ENCODE measurements around the gene ABCF1. TPM values are rescaled to one million over a fixed set of nuclear protein-coding genes. Genes with fewer than 3 reads are reported as not detected.

The ABCF1 gene
- total and polyA plus RNA-seq, 9 of the 15 experiments (the other 6 are each of a cell fraction or from before 2014, with no cell fraction given): 41.6 to 193 (median 102) TPM

DNA sequence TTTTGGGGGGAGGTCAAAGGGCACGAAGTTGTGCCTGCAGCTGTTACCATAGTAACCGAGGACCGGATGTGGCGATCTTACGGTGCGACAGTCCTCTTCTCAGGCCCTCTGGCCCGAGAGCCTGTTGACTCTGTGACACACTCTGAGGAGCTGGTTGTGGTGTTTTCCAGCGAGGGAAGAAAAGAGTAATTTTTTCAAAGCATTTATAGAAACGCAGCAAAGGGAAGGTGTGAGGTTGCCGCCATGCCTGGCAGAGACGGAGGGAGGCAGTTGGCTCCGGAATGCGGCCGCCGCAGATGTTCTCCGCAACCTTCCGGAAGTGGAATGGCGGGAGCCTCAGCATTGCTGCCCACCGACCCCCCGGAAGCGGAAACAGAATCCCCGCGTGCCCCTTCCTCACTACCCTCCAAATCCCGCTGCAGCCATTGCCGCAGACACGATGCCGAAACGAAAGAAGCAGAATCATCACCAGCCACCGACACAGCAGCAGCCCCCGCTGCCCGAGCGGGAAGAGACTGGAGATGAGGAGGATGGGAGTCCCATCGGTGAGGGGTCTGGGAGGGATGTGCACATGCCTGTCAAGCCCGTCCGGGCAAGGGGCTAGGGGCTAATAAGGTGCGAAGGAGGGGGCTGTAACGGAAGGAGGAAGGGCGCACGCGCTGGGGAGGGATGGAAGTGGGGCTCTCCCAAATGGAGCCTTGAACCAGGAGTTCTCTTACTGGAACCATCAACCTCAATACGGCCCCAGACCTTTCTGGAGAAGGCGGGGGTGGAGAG lies 14.1 kb upstream of the ABCF1 start, which contains the start of gene PRR3 (continued):
- TF ChIP-seq, protein P1, sequence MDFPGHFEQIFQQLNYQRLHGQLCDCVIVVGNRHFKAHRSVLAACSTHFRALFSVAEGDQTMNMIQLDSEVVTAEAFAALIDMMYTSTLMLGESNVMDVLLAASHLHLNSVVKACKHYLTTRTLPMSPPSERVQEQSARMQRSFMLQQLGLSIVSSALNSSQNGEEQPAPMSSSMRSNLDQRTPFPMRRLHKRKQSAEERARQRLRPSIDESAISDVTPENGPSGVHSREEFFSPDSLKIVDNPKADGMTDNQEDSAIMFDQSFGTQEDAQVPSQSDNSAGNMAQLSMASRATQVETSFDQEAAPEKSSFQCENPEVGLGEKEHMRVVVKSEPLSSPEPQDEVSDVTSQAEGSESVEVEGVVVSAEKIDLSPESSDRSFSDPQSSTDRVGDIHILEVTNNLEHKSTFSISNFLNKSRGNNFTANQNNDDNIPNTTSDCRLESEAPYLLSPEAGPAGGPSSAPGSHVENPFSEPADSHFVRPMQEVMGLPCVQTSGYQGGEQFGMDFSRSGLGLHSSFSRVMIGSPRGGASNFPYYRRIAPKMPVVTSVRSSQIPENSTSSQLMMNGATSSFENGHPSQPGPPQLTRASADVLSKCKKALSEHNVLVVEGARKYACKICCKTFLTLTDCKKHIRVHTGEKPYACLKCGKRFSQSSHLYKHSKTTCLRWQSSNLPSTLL (IDR thresholded peaks at IDR 0.05): no peak
- TF ChIP-seq SAFB (IDR thresholded peaks at IDR 0.05; ENCODE audit: borderline replicate concordance, low read depth, low read length) (no peak), PTBP1 (IDR thresholded peaks at IDR 0.05; ENCODE audit: low read depth, low read length) (0 out of 2 replicates have a peak, but pooled peaks have one; percentile 5), JUN (IDR thresholded peaks at IDR 0.05; ENCODE audit: borderline replicate concordance, low read depth, low read length) (peak; percentile 36; the same call in 1 of the 2 replicates), JUN (CRISPR knock-in tag; IDR thresholded peaks at IDR 0.05; ENCODE audit: borderline replicate concordance) (peak; percentile 87), DIDO1 (tag; IDR thresholded peaks at IDR 0.05; ENCODE audit: low read depth) (peak; percentile 93), SMARCA5 (IDR thresholded peaks at IDR 0.05) (peak; percentile 93), TEAD2 (tag; IDR thresholded peaks at IDR 0.05) (no peak), POLR2B (IDR thresholded peaks at IDR 0.05; ENCODE audit: low read depth, partially characterized antibody) (peak; percentile 86), TRIM24 (IDR thresholded peaks at IDR 0.05) (peak; percentile 24 to 86; a peak in 2 of 4 replicates), STAT5A (IDR thresholded peaks at IDR 0.05; ENCODE audit: borderline replicate concordance, low read length) (no peak; the same call in 1 of the 2 replicates), KDM4B (IDR thresholded peaks at IDR 0.05; ENCODE audit: borderline replicate concordance in 2 of 2, low read depth in 1 of 2) (peak in 1 of 2 experiments; percentile 97; a peak in 3 of 4 replicates)
- TF ChIP-seq, protein P2, sequence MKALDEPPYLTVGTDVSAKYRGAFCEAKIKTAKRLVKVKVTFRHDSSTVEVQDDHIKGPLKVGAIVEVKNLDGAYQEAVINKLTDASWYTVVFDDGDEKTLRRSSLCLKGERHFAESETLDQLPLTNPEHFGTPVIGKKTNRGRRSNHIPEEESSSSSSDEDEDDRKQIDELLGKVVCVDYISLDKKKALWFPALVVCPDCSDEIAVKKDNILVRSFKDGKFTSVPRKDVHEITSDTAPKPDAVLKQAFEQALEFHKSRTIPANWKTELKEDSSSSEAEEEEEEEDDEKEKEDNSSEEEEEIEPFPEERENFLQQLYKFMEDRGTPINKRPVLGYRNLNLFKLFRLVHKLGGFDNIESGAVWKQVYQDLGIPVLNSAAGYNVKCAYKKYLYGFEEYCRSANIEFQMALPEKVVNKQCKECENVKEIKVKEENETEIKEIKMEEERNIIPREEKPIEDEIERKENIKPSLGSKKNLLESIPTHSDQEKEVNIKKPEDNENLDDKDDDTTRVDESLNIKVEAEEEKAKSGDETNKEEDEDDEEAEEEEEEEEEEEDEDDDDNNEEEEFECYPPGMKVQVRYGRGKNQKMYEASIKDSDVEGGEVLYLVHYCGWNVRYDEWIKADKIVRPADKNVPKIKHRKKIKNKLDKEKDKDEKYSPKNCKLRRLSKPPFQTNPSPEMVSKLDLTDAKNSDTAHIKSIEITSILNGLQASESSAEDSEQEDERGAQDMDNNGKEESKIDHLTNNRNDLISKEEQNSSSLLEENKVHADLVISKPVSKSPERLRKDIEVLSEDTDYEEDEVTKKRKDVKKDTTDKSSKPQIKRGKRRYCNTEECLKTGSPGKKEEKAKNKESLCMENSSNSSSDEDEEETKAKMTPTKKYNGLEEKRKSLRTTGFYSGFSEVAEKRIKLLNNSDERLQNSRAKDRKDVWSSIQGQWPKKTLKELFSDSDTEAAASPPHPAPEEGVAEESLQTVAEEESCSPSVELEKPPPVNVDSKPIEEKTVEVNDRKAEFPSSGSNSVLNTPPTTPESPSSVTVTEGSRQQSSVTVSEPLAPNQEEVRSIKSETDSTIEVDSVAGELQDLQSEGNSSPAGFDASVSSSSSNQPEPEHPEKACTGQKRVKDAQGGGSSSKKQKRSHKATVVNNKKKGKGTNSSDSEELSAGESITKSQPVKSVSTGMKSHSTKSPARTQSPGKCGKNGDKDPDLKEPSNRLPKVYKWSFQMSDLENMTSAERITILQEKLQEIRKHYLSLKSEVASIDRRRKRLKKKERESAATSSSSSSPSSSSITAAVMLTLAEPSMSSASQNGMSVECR (CRISPR knock-in tag; IDR thresholded peaks at IDR 0.05): no peak; the same call in none of the 2 replicates
- TF ChIP-seq, protein P3, sequence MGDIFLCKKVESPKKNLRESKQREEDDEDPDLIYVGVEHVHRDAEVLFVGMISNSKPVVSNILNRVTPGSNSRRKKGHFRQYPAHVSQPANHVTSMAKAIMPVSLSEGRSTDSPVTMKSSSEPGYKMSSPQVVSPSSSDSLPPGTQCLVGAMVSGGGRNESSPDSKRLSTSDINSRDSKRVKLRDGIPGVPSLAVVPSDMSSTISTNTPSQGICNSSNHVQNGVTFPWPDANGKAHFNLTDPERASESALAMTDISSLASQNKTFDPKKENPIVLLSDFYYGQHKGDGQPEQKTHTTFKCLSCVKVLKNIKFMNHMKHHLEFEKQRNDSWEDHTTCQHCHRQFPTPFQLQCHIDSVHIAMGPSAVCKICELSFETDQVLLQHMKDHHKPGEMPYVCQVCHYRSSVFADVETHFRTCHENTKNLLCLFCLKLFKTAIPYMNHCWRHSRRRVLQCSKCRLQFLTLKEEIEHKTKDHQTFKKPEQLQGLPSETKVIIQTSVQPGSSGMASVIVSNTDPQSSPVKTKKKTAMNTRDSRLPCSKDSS (IDR thresholded peaks at IDR 0.05; ENCODE audit: low read depth, partially characterized antibody): no peak
- TF ChIP-seq, protein P4, sequence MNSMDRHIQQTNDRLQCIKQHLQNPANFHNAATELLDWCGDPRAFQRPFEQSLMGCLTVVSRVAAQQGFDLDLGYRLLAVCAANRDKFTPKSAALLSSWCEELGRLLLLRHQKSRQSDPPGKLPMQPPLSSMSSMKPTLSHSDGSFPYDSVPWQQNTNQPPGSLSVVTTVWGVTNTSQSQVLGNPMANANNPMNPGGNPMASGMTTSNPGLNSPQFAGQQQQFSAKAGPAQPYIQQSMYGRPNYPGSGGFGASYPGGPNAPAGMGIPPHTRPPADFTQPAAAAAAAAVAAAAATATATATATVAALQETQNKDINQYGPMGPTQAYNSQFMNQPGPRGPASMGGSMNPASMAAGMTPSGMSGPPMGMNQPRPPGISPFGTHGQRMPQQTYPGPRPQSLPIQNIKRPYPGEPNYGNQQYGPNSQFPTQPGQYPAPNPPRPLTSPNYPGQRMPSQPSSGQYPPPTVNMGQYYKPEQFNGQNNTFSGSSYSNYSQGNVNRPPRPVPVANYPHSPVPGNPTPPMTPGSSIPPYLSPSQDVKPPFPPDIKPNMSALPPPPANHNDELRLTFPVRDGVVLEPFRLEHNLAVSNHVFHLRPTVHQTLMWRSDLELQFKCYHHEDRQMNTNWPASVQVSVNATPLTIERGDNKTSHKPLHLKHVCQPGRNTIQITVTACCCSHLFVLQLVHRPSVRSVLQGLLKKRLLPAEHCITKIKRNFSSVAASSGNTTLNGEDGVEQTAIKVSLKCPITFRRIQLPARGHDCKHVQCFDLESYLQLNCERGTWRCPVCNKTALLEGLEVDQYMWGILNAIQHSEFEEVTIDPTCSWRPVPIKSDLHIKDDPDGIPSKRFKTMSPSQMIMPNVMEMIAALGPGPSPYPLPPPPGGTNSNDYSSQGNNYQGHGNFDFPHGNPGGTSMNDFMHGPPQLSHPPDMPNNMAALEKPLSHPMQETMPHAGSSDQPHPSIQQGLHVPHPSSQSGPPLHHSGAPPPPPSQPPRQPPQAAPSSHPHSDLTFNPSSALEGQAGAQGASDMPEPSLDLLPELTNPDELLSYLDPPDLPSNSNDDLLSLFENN (IDR thresholded peaks at IDR 0.05; ENCODE audit: low read depth in 2 of 2, low read length in 2 of 2): no peak

Data from K562 (cell line).